ENCODE data around the gene MGAT5B.
"Not testable (repeated sequence)": the region's sequence is repeated elsewhere in the genome, so short reads cannot be mapped to it uniquely, and the experiment has no call there.

The MGAT5B gene

GRCh38 chr17:76952402-76952801 is 84.2 kb downstream of the MGAT5B start:
- ATAC-seq (no peak), DNase-seq (no peak)
- no peaks in the 10 kb centered on the region for H3K27me3 Mint-ChIP-seq
- H3K4me3 Mint-ChIP-seq, result no peak overlapping the region
- H3K4me1 Mint-ChIP-seq, result no peaks in the 10 kb centered on the region
- H3K9me3 Mint-ChIP-seq, result no peaks in the 10 kb centered on the region
- H3K27ac Mint-ChIP-seq, result peak overlapping the region in 1 of 2 donors; percentile 71

- DNase-seq (no peak), ATAC-seq (no peak)
- H3K27me3 Mint-ChIP-seq, result no peaks in the 10 kb centered on the region
- no peaks in the 10 kb centered on the region for H3K9me3 Mint-ChIP-seq
- no peak overlapping the region for H3K27ac Mint-ChIP-seq
- no peak overlapping the region for H3K4me3 Mint-ChIP-seq
- H3K4me1 Mint-ChIP-seq, result no peaks in the 10 kb centered on the region
Measured at GRCh38 chr17:76953066-76953465, 84.9 kb downstream of the MGAT5B start.

GRCh38 chr17:76953946-76954345 is 85.7 kb downstream of the MGAT5B start:
- ATAC-seq (no peak), DNase-seq (no peak)
- no peak overlapping the region for H3K4me3 Mint-ChIP-seq
- no peak overlapping the region for H3K27ac Mint-ChIP-seq
- H3K4me1 Mint-ChIP-seq, result no peaks in the 10 kb centered on the region
- no peaks in the 10 kb centered on the region for H3K9me3 Mint-ChIP-seq
- H3K27me3 Mint-ChIP-seq, result no peaks in the 10 kb centered on the region

- ATAC-seq, result no peak
- Mint-ChIP-seq H3K9me3 (no peaks in the 10 kb centered on the region), H3K27me3 (no peaks in the 10 kb centered on the region), H3K4me3 (no peak overlapping the region), H3K4me1 (no peaks in the 10 kb centered on the region), H3K27ac (peak overlapping the region in 1 of 2 donors; percentile 6)
- no peak for DNase-seq
Measured at GRCh38 chr17:76955191-76955590, 87.0 kb downstream of the MGAT5B start.

GRCh38 chr17:76956846-76957540 is 88.8 kb downstream of the MGAT5B start:
- Mint-ChIP-seq H3K9me3 (no peaks in the 10 kb centered on the region), H3K4me1 (no peaks in the 10 kb centered on the region), H3K27me3 (no peaks in the 10 kb centered on the region), H3K27ac (no peak overlapping the region), H3K4me3 (no peak overlapping the region)
- ATAC-seq, result no peak
- no peak for DNase-seq

GRCh38 chr17:76957678-76958464 is 89.7 kb downstream of the MGAT5B start:
- Mint-ChIP-seq H3K4me1 (no peaks in the 10 kb centered on the region), H3K4me3 (no peak overlapping the region), H3K27ac (no peak overlapping the region), H3K27me3 (no peaks in the 10 kb centered on the region), H3K9me3 (no peaks in the 10 kb centered on the region)
- no peak for ATAC-seq
- DNase-seq, result no peak

GRCh38 chr17:76958974-76959373 is 90.8 kb downstream of the MGAT5B start:
- no peak for ATAC-seq
- Mint-ChIP-seq H3K4me3 (no peak overlapping the region), H3K27me3 (no peaks in the 10 kb centered on the region), H3K9me3 (no peaks in the 10 kb centered on the region), H3K27ac (peak overlapping the region; percentile 17 to 75), H3K4me1 (no peaks in the 10 kb centered on the region)
- DNase-seq, result no peak

GRCh38 chr17:76961869-76962268 is 93.7 kb downstream of the MGAT5B start:
- H3K4me3 Mint-ChIP-seq, result no peak overlapping the region
- DNase-seq (no peak), ATAC-seq (no peak)
- H3K27ac Mint-ChIP-seq, result no peak overlapping the region
- no peaks in the 10 kb centered on the region for H3K27me3 Mint-ChIP-seq
- H3K4me1 Mint-ChIP-seq, result no peaks in the 10 kb centered on the region
- no peaks in the 10 kb centered on the region for H3K9me3 Mint-ChIP-seq

- H3K4me1 Mint-ChIP-seq, result no peaks in the 10 kb centered on the region
- no peak for ATAC-seq
Measured at GRCh38 chr17:76962858-76963257, 94.7 kb downstream of the MGAT5B start.

GRCh38 chr17:76966016-76966415 is 97.8 kb downstream of the MGAT5B start:
- no peak overlapping the region for H3K4me3 Mint-ChIP-seq
- DNase-seq (no peak), ATAC-seq (no peak)
- peaks cover 27% of the 10 kb centered on the region for H3K27me3 Mint-ChIP-seq
- H3K27ac Mint-ChIP-seq, result no peak overlapping the region
- H3K9me3 Mint-ChIP-seq, result no peaks in the 10 kb centered on the region
- peaks cover 21% of the 10 kb centered on the region for H3K4me1 Mint-ChIP-seq

More at GRCh38 chr17:76962858-76963257, 94.7 kb downstream of the MGAT5B start:
- Mint-ChIP-seq H3K27ac (no peak overlapping the region), H3K4me3 (no peak overlapping the region), H3K27me3 (no peaks in the 10 kb centered on the region), H3K9me3 (no peaks in the 10 kb centered on the region)
- DNase-seq, result no peak

GRCh38 chr17:76966486-76967181 is 98.4 kb downstream of the MGAT5B start:
- Mint-ChIP-seq H3K27me3 (peaks cover 29% of the 10 kb centered on the region), H3K4me1 (peaks cover 21% of the 10 kb centered on the region), H3K4me3 (no peak overlapping the region), H3K27ac (no peak overlapping the region), H3K9me3 (no peaks in the 10 kb centered on the region)
- no peak for DNase-seq
- no peak for ATAC-seq

- no peaks in the 10 kb centered on the region for H3K9me3 Mint-ChIP-seq
- no peak for ATAC-seq
- peaks cover 26% of the 10 kb centered on the region for H3K4me1 Mint-ChIP-seq
- H3K27me3 Mint-ChIP-seq, result peaks cover 29% of the 10 kb centered on the region
- no peak overlapping the region for H3K4me3 Mint-ChIP-seq
- no peak overlapping the region for H3K27ac Mint-ChIP-seq
- DNase-seq, result no peak
Measured at GRCh38 chr17:76967762-76968161, 99.6 kb downstream of the MGAT5B start.

GRCh38 chr17:76968707-76969597 is 100.7 kb downstream of the MGAT5B start:
- ATAC-seq (peak; percentile 92), DNase-seq (peak; percentile 53 to 68)
- Mint-ChIP-seq H3K4me3 (peak overlapping the region; percentile 72 to 85), H3K4me1 (peaks cover 26% of the 10 kb centered on the region), H3K27ac (peak overlapping the region; percentile 66 to 89), H3K9me3 (no peaks in the 10 kb centered on the region), H3K27me3 (peaks cover 29% of the 10 kb centered on the region)

GRCh38 chr17:76969598-76970172 is 101.5 kb downstream of the MGAT5B start:
- Mint-ChIP-seq H3K27me3 (peaks cover 29% of the 10 kb centered on the region), H3K27ac (peak overlapping the region; percentile 54 to 89), H3K4me1 (peaks cover 26% of the 10 kb centered on the region), H3K4me3 (peak overlapping the region; percentile 72 to 85), H3K9me3 (no peaks in the 10 kb centered on the region)
- no peak for ATAC-seq
- DNase-seq, result no peak

- H3K4me3 Mint-ChIP-seq, DNase-seq, H3K27ac Mint-ChIP-seq, H3K9me3 Mint-ChIP-seq, ATAC-seq: not testable (repeated sequence)
- peaks cover 26% of the 10 kb centered on the region for H3K4me1 Mint-ChIP-seq
- peaks cover 29% of the 10 kb centered on the region for H3K27me3 Mint-ChIP-seq
Measured at GRCh38 chr17:76970228-76970627, 102.0 kb downstream of the MGAT5B start.
